Activated CD4-positive, alpha-beta T cell treated with anti-CD3 and anti-CD28 coated beads for 48 hours (primary cell): ENCODE results near the gene SATL1.
"Not testable (repeated sequence)": the region's sequence is repeated elsewhere in the genome, so short reads cannot be mapped to it uniquely, and the experiment has no call there.

ENCODE experiments used
- DNase-seq: peaks from one replicate; pipeline ENCODE4 v3.0.0-alpha.2; 2020

The SATL1 gene

GRCh38 chrX:85243761-85244449 is at the start of gene SATL1, which contains the start of gene ZNF711:
Gene SATL1 (minus strand): TSS chrX:85243779. CDS start chrX:85108968, 134,811 bp downstream.
Gene ZNF711 (plus strand): TSS chrX:85243991. CDS start chrX:85247573, 3,582 bp downstream.
- peak; percentile 17 for DNase-seq

- no peak for DNase-seq
These were observed 45.6 kb upstream of the SATL1 start for GRCh38 chrX:85288992-85289723.

GRCh38 chrX:85285286-85285685 is 41.7 kb upstream of the SATL1 start:
- not testable (repeated sequence) for DNase-seq

GRCh38 chrX:85244450-85245211 is 1.1 kb upstream of the SATL1 start:
- DNase-seq = peak; percentile 2

GRCh38 chrX:85243155-85243554 is 424 bp downstream of the SATL1 start:
- no peak for DNase-seq

GRCh38 chrX:85223359-85223758 is 20.2 kb downstream of the SATL1 start:
- no peak for DNase-seq

GRCh38 chrX:85221361-85221760 is 22.2 kb downstream of the SATL1 start:
- DNase-seq = no peak

GRCh38 chrX:85215946-85216345 is 27.6 kb downstream of the SATL1 start:
- no peak for DNase-seq

GRCh38 chrX:85213792-85214530 is 29.6 kb downstream of the SATL1 start:
- DNase-seq = no peak

- no peak for DNase-seq
These were observed 40.1 kb downstream of the SATL1 start for GRCh38 chrX:85203461-85203970.

- no peak for DNase-seq
These were observed 47.3 kb downstream of the SATL1 start for GRCh38 chrX:85196319-85196718.

- no peak for DNase-seq
These were observed 83.9 kb downstream of the SATL1 start for GRCh38 chrX:85159644-85160043.

GRCh38 chrX:85140964-85141363 is 102.6 kb downstream of the SATL1 start:
- no peak for DNase-seq

- DNase-seq = no peak
These were observed 104.2 kb downstream of the SATL1 start for GRCh38 chrX:85139422-85139821.

GRCh38 chrX:85136409-85136808 is 107.2 kb downstream of the SATL1 start:
- no peak for DNase-seq

- no peak for DNase-seq
These were observed 128.3 kb downstream of the SATL1 start for GRCh38 chrX:85115252-85115651.

- no peak for DNase-seq
These were observed 128.8 kb downstream of the SATL1 start for GRCh38 chrX:85114776-85115175.

GRCh38 chrX:85114171-85114570 is 129.4 kb downstream of the SATL1 start:
- no peak for DNase-seq

- no peak for DNase-seq
These were observed 129.8 kb downstream of the SATL1 start for GRCh38 chrX:85113746-85114145.

GRCh38 chrX:85112293-85112692 is 131.3 kb downstream of the SATL1 start:
- DNase-seq = no peak

GRCh38 chrX:85111347-85111746 is 132.2 kb downstream of the SATL1 start:
- DNase-seq = no peak

- peak; percentile 8 for DNase-seq
These were observed 134.3 kb downstream of the SATL1 start for GRCh38 chrX:85109235-85109634.

- DNase-seq = no peak
These were observed 135.4 kb downstream of the SATL1 start for GRCh38 chrX:85108165-85108564.
